DND-41 (cell line): ENCODE data around the gene ALCAM.

Source experiments
- CTCF ChIP-seq: IDR thresholded peaks from 2 replicates; pipeline ENCODE4 v1.5.1; 2012; ENCODE audit warnings: borderline replicate concordance, low read length, moderate library complexity, mild to moderate bottlenecking; ENCODE audit not compliant: poor library complexity, severe bottlenecking; ENCODE audit errors: extremely low read depth
- EZH2 ChIP-seq: IDR thresholded peaks from 3 replicates; pipeline ENCODE4 v1.6.1; 2012; ENCODE audit warnings: borderline replicate concordance, low read depth, mild to moderate bottlenecking, moderate library complexity, low read length, inconsistent platforms; ENCODE audit not compliant: severe bottlenecking

GRCh38 chr3:105564546-105565288, 198.0 kb downstream of the ALCAM start:
- no peak for TF ChIP-seq EZH2
- no peak for TF ChIP-seq CTCF
